GM12873 (cell line): ENCODE measurements around the gene ADA.

ENCODE experiments used
- CTCF ChIP-seq: IDR thresholded peaks from 2 replicates; pipeline ENCODE4 v1.5.1; 2012; ENCODE audit warnings: low read depth, mild to moderate bottlenecking, moderate library complexity, low read length, control low read depth; ENCODE audit not compliant: insufficient read depth; ENCODE audit errors: missing control alignments

ADA gene

GRCh38 chr20:44664131-44664530 is 12.6 kb upstream of the ADA start:
- TF ChIP-seq CTCF, result no peak

GRCh38 chr20:44662261-44662660 is 10.8 kb upstream of the ADA start:
- no peak for TF ChIP-seq CTCF

- no peak for TF ChIP-seq CTCF
Measured at GRCh38 chr20:44660581-44660980, 9.1 kb upstream of the ADA start.

- TF ChIP-seq CTCF, result no peak
Measured at GRCh38 chr20:44659931-44660330, 8.4 kb upstream of the ADA start.

- TF ChIP-seq CTCF, result no peak
Measured at GRCh38 chr20:44658810-44659209, 7.3 kb upstream of the ADA start.

GRCh38 chr20:44657875-44658274 is 6.4 kb upstream of the ADA start:
- no peak for TF ChIP-seq CTCF

- TF ChIP-seq CTCF, result no peak
Measured at GRCh38 chr20:44656448-44656847, 4.9 kb upstream of the ADA start.
